ENCODE data around the gene TEX51. TPM values are rescaled to one million over a fixed set of nuclear protein-coding genes. Genes with fewer than 3 reads are reported as not detected.
A peak's percentile ranks its signal among the peaks of the same experiment; 100 is the strongest.

Gene TEX51
- polyA plus RNA-seq, 1 donor: 0.18 TPM

GRCh38 chr2:126878601-126879000 lies 20.1 kb upstream of the TEX51 start:
- no peak for DNase-seq

DNA sequence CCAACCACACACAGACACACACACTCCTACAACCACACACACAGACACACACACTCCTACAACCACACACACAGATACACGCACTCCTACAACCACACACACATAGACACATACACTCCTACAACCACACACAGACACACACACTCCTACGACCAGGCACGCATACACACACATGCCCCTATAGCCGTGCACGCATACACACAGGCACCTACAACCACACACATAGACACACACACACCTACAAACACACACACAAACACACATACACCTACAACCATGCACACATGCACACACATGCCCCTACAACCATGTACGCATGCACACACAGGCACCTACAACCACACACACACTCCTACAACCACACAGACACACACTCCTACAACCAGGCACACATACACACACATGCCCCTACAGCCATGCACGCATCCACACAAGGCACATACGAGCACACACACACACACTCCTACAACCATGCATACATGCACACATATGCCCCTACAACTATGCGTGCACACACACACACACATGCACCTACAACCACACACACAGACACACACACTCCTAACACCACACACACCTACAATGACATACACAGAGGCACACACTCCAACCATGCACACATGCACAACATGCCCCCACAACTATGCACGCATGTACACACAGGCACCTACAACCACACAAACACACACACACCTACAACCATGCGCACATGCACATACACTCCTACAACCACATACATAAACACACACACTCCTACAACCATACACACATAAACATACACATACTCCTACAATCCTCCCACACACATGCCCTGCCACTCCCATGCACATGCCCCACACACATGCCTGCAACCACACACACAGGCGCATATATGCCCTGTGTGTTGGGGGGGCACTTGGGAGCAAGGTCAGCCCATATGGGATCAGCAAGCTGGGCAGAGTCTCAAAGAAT lies 19.1 kb upstream of the TEX51 start:
- DNase-seq: no peak

DNA sequence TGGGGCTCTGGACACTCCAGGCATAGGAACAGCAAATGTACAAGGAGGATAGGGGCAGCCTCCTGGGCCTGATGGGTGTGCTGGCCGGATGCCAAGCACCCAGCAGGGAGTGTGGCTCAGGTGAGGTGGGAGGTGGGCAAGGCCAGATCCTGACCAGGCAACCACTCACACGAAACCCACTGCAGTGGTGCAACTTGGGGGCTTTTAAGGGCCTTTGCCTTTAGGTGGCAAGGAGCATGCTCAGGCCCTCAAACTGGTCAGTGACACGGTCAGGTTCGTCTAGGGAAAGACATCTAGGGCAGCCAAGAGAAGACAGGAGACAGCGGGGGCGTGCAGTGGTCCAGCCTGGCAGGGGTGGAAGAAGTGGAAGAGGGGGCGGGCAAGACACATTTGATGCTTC lies 18.4 kb upstream of the TEX51 start:
- no peak for DNase-seq

DNA sequence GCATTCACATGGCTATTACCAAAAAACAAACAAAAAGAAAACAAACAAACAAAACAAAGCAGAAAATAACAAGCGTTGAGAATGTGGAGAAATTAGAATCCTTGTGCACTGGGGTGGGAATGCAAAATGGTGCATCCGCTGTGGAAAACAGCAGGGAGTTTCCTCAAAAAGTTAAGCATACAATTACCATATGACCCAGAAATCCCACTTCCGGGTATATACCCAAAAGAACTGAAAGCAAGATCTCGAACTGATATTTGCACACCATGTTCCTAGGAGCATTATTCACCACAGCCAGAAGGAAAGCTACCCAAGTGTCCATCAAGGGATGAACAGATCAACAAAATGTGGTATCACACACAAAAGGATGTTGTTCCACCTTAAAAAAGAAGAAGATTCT lies 17.9 kb upstream of the TEX51 start:
- DNase-seq: no peak

DNA sequence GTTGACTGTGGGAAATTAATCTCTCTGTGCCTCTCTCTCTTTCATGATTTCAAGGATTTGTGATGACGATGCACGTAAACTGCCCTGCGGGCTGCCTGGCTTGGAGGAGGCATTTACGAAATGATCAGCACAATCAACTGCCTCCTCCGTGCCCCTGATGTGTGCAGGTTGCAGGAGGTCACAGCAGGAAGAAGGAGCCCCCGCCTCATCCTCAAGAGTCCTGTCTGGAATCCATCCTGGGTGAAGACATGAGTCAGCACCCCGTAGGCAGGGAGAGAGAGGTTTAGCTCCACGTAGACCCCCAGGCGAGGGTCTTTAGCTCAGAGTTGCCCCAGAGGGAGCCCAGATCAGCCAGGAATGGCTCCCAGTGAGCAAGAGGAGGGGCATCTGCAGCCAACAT lies 17.1 kb upstream of the TEX51 start:
- DNase-seq: no peak

GRCh38 chr2:126882181-126882580 lies 16.5 kb upstream of the TEX51 start:
- DNase-seq: no peak

DNA sequence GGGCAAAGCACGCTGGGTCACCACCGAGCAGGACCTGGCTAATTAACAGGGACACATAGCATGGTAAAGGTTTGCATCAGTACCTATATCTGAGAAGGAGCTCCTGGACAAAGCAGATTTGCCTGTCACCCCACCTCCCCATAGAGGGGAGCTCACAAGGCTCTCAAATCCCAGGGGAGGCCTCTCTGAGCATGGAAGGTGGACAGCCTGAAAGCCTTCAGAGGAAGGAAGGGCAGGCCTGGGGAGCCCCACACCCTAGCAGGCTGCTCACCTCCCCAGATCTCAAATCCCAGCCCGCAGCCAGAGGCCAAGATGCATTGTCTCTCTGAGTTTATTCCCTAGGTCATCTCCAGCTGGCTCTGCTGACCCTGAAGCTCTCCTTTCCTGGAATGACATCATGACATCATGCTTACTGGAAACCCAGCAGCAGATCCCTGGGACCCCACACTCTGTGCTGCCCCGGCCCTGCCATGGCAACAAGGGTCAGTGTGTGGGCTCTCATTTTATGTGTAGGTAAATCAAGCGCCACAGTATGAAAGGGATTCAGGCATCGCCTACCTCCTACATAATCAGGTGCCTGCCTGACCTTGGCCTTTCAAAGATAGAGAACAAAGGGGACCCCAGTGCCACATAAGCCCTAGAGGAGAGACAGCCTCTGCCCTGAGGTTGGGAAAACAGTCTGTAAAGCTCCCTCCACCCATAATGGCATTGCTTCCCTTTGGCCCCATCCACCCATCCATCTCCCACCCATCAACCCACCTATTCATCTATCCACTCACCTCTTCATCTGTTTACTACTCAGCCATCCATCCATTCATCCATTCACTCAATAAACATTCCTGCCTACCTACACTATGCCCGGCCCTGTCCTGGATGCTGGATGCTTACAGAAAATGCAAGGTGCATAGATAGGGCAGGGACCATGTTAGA lies 15.7 kb upstream of the TEX51 start:
- DNase-seq: no peak

DNA sequence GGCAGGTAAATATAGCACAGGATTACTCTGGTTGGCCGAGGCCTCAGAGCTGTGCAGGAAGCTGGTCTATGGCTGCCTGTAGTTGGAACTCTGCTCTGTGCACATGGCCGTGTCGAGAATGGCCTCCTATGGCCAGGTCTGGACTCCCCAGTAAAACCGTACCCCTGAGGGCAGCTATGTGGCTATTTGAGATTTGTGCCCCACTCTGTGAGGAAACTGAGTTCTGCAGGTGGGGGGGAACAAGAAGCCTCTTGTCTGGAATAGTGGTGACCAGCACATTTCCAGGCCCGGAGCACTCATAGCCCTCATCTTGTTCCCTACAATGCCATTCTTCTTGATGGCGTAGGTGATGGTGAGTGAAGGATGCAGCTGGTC lies 15.0 kb upstream of the TEX51 start:
- no peak for DNase-seq

- DNase-seq: no peak
These were observed 13.6 kb upstream of the TEX51 start for GRCh38 chr2:126884861-126885750.

- peak; percentile 35 for DNase-seq
These were observed 12.9 kb upstream of the TEX51 start for GRCh38 chr2:126885751-126886210.

DNA sequence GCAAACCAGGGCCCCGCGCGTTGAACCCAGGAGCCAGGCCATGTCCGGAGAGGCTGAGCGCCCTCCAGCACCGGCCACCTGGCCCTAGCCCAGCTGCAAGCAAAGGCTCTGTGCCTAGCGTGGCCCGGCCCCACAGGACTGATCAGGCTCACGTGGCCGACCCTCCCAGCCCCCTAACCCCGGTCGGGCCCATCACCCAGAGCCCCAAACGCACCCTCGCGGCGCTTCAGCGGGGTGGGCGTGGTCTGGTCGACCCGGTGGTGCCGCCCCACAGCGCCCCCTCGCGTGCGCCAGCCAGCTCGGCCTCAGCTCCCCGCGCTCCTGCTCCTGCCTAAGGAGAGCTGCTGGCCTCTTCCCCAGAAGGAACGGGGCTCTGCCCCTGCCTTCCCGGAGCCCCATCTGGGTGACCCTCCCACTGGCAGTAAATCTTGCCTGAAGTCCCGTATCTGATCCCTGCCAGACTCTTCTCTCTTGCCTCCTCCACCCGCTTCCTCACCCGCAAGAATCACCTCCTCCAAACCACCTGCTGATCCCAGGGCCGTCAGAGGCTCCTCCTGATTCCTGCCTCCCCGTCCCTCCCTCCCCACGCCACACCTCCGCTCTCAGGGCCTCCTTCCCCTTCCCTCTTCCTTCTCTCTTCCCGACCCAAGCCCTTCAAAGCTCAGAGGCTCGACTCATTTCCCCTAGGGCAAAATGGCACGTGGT lies 12.3 kb upstream of the TEX51 start:
- peak; percentile 72 for DNase-seq

- no peak for DNase-seq
These were observed 11.8 kb upstream of the TEX51 start for GRCh38 chr2:126886916-126887280.

GRCh38 chr2:126887506-126887905 lies 11.2 kb upstream of the TEX51 start:
- no peak for DNase-seq

GRCh38 chr2:126888046-126888445 lies 10.6 kb upstream of the TEX51 start:
- no peak for DNase-seq

- no peak for DNase-seq
These were observed 9.6 kb upstream of the TEX51 start for GRCh38 chr2:126889071-126889470.

GRCh38 chr2:126889496-126890135 lies 9.1 kb upstream of the TEX51 start:
- no peak for DNase-seq

DNA sequence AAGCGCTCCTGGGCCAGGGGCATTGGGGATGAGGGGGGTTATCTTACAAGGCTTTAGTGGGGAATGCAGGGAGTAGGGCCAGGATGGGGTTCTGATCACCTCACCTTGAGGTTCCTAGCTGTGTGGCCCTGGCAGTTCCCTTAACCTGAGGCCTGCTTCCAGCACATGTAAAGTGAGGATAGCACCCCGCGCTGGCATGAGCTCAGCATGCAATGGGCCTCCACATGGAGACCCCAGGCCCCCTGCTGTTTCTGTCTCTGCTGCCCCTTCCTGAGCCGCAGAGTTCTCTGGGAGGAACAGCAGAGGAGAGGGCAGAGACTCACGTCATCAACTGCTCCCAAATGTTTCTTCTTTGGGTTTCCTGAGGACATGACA lies 8.6 kb upstream of the TEX51 start:
- no peak for DNase-seq

DNA sequence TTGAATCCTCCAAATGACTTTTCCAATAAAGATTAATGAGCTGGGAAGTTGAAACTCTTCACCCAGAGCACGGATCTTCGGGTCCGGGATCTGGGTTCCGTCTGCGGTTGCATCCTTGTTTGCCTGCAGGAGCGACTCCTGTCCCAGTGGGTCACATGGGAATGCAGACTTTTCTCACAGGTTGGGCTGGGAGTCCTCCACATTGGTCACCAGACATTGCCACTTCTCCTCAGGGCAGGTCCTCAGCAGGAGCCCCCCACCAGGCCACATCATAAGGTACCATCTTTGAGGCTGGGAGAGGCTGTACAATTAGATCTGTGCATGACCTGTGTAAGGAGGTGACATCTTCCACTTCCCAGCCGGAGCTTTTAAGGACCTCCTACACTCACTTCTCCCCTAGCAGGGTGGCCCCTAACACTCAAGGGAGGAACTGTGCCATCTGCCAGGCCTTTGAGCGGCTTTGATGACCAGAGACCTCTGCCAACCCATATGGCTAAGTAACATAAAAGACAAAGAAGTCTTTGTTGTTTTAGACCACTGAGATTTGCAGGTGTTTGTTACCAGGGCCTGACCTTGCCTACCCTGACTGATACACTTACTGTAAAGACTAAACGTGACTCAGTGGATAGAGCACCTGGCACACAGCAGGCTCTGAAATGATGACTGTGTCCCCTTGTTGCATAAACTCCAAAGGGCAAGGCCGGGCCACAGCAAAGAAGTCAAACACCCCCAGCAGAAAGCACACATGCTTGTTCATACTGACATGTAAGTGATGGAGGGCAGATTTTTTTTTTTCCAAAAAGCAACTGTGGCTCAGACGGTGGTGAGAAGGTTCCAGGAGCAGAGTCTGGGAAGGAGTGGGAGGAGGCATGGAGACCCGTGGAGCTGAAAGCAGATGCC lies 7.9 kb upstream of the TEX51 start:
- DNase-seq: no peak

DNA sequence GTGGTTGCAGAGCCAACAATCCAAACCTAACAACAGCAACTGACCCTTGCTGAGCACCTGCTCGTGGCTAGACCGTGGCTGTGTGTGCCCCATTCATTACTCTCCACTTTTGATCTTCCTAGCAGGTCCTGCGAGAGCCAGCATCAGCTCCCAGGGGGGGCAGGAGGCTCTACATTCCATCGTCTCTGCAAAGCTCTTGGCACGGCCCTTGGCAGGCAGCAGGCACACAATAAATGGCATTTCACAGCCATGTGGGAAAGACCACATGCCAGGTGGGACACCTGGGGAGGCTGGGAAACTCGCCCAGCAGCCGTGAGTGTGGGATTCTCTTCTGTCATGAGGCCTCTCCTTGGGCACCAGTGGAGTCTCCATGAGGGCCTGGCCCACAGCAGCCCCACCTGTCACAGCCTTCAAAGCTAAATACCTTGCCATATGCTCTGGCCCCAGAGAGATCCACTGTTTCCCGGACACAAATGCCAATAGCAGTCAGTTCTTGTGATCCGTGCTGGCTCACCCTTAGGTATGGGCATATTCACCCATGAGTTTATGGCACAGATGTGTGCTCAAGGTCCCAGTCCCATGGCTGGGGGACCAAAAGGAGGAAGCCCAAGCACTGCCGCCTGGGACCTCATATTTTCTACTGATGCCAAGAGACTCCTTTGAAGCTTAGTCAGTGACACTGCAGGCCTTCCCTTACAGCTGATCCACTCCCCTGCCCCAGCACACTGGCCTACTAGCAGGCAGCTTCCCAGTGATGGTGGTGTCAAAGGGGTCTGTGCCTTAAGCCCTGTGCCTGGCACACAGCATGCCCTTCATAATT lies 6.8 kb upstream of the TEX51 start:
- DNase-seq: no peak

Measured in left kidney (tissue), 2 donors.